HepG2 (cell line): Measurements from ENCODE around the gene JADE2. TPM values are rescaled to one million over a fixed set of nuclear protein-coding genes. Genes with fewer than 3 reads are reported as not detected.

Source experiments
- ERF ChIP-seq: IDR thresholded peaks from 2 replicates; pipeline ENCODE4 v1.6.1; 2018; ENCODE audit warnings: missing biosample characterization, missing genetic modification reagents
- KAT8 ChIP-seq: IDR thresholded peaks from 2 replicates; pipeline ENCODE4 v1.6.1; 2016; ENCODE audit warnings: missing genetic modification reagents, missing compliant biosample characterization
- MYC ChIP-seq: sonication (generic); formaldehyde crosslinking; IDR thresholded peaks from 2 replicates; pipeline ENCODE4 v1.9.0; 2021; ENCODE audit warnings: missing genetic modification reagents, borderline replicate concordance
- NR2F2 ChIP-seq: IDR thresholded peaks from 2 replicates; pipeline ENCODE4 v1.6.1; 2012; ENCODE audit warnings: low read depth, inconsistent platforms, borderline replicate concordance
- RFXANK ChIP-seq: IDR thresholded peaks from 2 replicates; pipeline ENCODE4 v1.6.1; 2016
- SOX5 ChIP-seq: IDR thresholded peaks from 2 replicates; pipeline ENCODE4 v1.6.1; 2016; ENCODE audit warnings: borderline replicate concordance
- SRSF4 ChIP-seq: fragments of 200-400 bp; formaldehyde crosslinking; IDR thresholded peaks from one replicate; pipeline ENCODE4 v1.6.1; 2018; ENCODE audit warnings: mild to moderate bottlenecking, low read depth, low read length, moderate library complexity; ENCODE audit not compliant: poor library complexity, severe bottlenecking
- TAF1 ChIP-seq: sonication (generic); formaldehyde crosslinking; IDR thresholded peaks from 2 replicates; pipeline ENCODE4 v1.4.0; 2020; ENCODE audit warnings: missing genetic modification reagents
- TBL1XR1 ChIP-seq: fragments of 150-350 bp; IDR thresholded peaks from 2 replicates; pipeline ENCODE4 v1.6.1; 2014; ENCODE audit warnings: borderline replicate concordance, low read length; ENCODE audit not compliant: partially characterized antibody
- TBX2 ChIP-seq: sonication (generic); formaldehyde crosslinking; IDR thresholded peaks from 2 replicates; pipeline ENCODE4 v1.5.0; 2020; ENCODE audit warnings: missing genetic modification reagents, mild to moderate bottlenecking, borderline replicate concordance
- XRCC5 ChIP-seq: fragments of 200-400 bp; formaldehyde crosslinking; optimal IDR thresholded peaks from 2 replicates; pipeline ENCODE3; 2017; ENCODE audit warnings: mild to moderate bottlenecking, low read length
- YEATS2 ChIP-seq: sonication (generic); formaldehyde crosslinking; IDR thresholded peaks from 2 replicates; pipeline ENCODE4 v1.4.0; 2020; ENCODE audit warnings: missing genetic modification reagents, borderline replicate concordance
- ZFP36L2 ChIP-seq: sonication (generic); formaldehyde crosslinking; IDR thresholded peaks from 2 replicates; pipeline ENCODE4 v1.4.0; 2020; ENCODE audit warnings: missing genetic modification reagents
- ZNF296 ChIP-seq: sonication (generic); formaldehyde crosslinking; conservative IDR thresholded peaks from 2 replicates; pipeline ENCODE4 v1.5.0; 2020; ENCODE audit warnings: mild to moderate bottlenecking, missing genetic modification reagents
- ZNF3 ChIP-seq: IDR thresholded peaks from 2 replicates; pipeline ENCODE4 v1.7.0; 2017; ENCODE audit warnings: inconsistent platforms
- ZNF337 ChIP-seq: sonication (generic); formaldehyde crosslinking; IDR thresholded peaks from 2 replicates; pipeline ENCODE4 v1.5.1; 2020; ENCODE audit warnings: missing genetic modification reagents, low read depth, mild to moderate bottlenecking, borderline replicate concordance
- ZNF430 ChIP-seq: sonication (generic); formaldehyde crosslinking; IDR thresholded peaks from 2 replicates; pipeline ENCODE4 v1.9.0; 2021; ENCODE audit warnings: mild to moderate bottlenecking, missing genetic modification reagents
- ZNF441 ChIP-seq: sonication (generic); formaldehyde crosslinking; IDR thresholded peaks from 2 replicates; pipeline ENCODE4 v1.7.0; 2021; ENCODE audit warnings: missing genetic modification reagents, borderline replicate concordance
- ZNF569 ChIP-seq: sonication (generic); formaldehyde crosslinking; IDR thresholded peaks from 2 replicates; pipeline ENCODE4 v1.5.0; 2020; ENCODE audit warnings: mild to moderate bottlenecking, missing genetic modification reagents, moderate library complexity, borderline replicate concordance
- ZNF605 ChIP-seq: sonication (generic); formaldehyde crosslinking; IDR thresholded peaks from 2 replicates; pipeline ENCODE4 v1.8.0; 2022; ENCODE audit warnings: mild to moderate bottlenecking, missing genetic modification reagents
- ZSCAN31 ChIP-seq: sonication (generic); formaldehyde crosslinking; IDR thresholded peaks from 2 replicates; pipeline ENCODE4 v1.5.0; 2020; ENCODE audit warnings: low read depth, mild to moderate bottlenecking, missing genetic modification reagents
- polyA plus RNA-seq, 8 experiments: library from polyadenylated mRNA; depleted of rRNA in 3 of 8; stranded (reverse) in 7 of 8; unstranded in 1 of 8; fragments of >200 nt; fragmentation: Illumina TruSeq in 4 of 8; extraction: Trizol in 4 of 8; gene quantifications; 2 replicates each; pipeline versions ENCODE4 v1.2.1 to v1.2.3, GENCODE V29; 2011 to 2016; ENCODE audit warnings: low read depth in 4 of 8, missing spikeins in 1 of 8, mixed read lengths in 1 of 8; ENCODE audit not compliant: insufficient read depth in 1 of 8
- total RNA-seq, 5 experiments: library from RNA; depleted of rRNA; stranded (reverse); fragments of >200 nt; fragmentation: Illumina TruSeq; extraction: Trizol; gene quantifications; 2 replicates each; pipeline ENCODE4 v1.2.3, GENCODE V29; 2016; ENCODE audit warnings: low read depth in 1 of 5
- TF ChIP-seq, protein P1 (sequence below): sonication (generic); formaldehyde crosslinking; conservative IDR thresholded peaks from 2 replicates; pipeline ENCODE4 v1.8.0; 2022; ENCODE audit warnings: low read depth, missing genetic modification reagents
- TF ChIP-seq, protein P2 (sequence below): sonication (generic); formaldehyde crosslinking; IDR thresholded peaks from 2 replicates; pipeline ENCODE4 v1.4.0; 2020; ENCODE audit warnings: missing genetic modification reagents, mild to moderate bottlenecking, borderline replicate concordance
- TF ChIP-seq, protein P3 (sequence below): sonication (generic); formaldehyde crosslinking; IDR thresholded peaks from 2 replicates; pipeline ENCODE4 v1.8.0; 2022; ENCODE audit warnings: mild to moderate bottlenecking, missing genetic modification reagents

Gene JADE2
- total and polyA plus RNA-seq, 2 of the 13 experiments (the other 11 are each of a cell fraction or from before 2014, with no cell fraction given): 7.5 to 15.1 TPM

DNA sequence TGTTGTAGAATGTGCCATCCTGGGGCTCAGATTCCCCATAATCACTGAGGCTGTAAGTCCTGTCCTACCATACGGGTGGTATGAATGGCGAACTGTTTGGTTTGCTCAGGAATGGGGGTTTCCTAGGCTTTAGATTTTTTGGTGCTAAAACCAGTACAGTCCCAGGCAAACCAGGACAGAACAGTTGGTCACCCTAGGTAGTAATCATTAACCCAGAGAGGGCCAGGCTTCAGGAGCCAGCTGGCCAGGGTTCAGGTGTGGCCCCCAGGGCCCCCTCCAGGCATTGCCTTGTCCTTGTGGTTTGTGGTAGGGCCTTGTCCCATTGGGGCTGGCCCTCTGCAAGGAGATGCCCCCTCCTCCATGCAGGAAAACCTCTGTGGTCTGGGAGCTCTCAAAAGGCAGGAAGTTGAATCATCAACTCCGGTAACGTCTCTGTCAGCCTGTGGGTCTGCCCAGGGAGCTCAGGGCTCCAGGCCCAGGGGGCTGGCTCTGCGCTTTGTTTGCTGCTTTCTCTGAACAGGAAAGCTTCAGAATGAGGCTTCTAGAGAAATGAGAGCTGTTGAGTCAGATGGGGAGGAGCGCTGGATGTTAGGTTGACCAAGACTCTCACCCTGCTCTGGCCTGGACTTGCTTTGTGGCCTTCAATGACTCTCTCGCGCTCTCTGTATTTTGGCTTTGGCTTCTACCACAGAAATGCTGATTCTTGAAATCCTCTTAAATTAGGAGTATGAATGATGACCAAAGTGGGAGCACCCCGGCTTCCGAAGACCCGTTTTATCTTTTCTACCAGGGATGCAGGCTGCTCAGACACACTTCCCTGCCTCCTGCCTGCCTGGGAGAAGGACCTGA lies 22.2 kb upstream of the JADE2 start (continued):
- TF ChIP-seq ZNF441 (CRISPR knock-in tag) (peak; percentile 32; the same call in 1 of the 2 replicates), TBX2 (peak; percentile 89), NR2F2 (peak; percentile 41; the same call in 1 of the 2 replicates), ZNF296 (CRISPR knock-in tag) (no peak), RFXANK (CRISPR knock-in tag) (no peak; the same call in 1 of the 2 replicates), ZNF3 (CRISPR knock-in tag) (no peak), ZNF605 (peak; percentile 88), YEATS2 (CRISPR knock-in tag) (peak; percentile 78; the same call in 1 of the 2 replicates), KAT8 (CRISPR knock-in tag) (peak; percentile 83; the same call in 1 of the 2 replicates), ZNF569 (CRISPR knock-in tag) (no peak), ERF (CRISPR knock-in tag) (peak; percentile 61; the same call in 1 of the 2 replicates), ZFP36L2 (CRISPR knock-in tag) (no peak), XRCC5 (peak; percentile 67), ZNF430 (CRISPR knock-in tag) (peak; percentile 89; the same call in 1 of the 2 replicates), ZSCAN31 (CRISPR knock-in tag) (peak; percentile 81; the same call in 1 of the 2 replicates), SOX5 (CRISPR knock-in tag) (peak; percentile 78; the same call in 1 of the 2 replicates), MYC (CRISPR knock-in tag) (peak; percentile 29; the same call in 1 of the 2 replicates), TBL1XR1 (peak; percentile 18), TAF1 (CRISPR knock-in tag) (peak; percentile 87), SRSF4 (no peak), ZNF337 (CRISPR knock-in tag) (peak; percentile 88; the same call in 1 of the 2 replicates)
- TF ChIP-seq, protein P1, sequence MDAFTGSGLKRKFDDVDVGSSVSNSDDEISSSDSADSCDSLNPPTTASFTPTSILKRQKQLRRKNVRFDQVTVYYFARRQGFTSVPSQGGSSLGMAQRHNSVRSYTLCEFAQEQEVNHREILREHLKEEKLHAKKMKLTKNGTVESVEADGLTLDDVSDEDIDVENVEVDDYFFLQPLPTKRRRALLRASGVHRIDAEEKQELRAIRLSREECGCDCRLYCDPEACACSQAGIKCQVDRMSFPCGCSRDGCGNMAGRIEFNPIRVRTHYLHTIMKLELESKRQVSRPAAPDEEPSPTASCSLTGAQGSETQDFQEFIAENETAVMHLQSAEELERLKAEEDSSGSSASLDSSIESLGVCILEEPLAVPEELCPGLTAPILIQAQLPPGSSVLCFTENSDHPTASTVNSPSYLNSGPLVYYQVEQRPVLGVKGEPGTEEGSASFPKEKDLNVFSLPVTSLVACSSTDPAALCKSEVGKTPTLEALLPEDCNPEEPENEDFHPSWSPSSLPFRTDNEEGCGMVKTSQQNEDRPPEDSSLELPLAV (CRISPR knock-in tag): no peak
- TF ChIP-seq, protein P2, sequence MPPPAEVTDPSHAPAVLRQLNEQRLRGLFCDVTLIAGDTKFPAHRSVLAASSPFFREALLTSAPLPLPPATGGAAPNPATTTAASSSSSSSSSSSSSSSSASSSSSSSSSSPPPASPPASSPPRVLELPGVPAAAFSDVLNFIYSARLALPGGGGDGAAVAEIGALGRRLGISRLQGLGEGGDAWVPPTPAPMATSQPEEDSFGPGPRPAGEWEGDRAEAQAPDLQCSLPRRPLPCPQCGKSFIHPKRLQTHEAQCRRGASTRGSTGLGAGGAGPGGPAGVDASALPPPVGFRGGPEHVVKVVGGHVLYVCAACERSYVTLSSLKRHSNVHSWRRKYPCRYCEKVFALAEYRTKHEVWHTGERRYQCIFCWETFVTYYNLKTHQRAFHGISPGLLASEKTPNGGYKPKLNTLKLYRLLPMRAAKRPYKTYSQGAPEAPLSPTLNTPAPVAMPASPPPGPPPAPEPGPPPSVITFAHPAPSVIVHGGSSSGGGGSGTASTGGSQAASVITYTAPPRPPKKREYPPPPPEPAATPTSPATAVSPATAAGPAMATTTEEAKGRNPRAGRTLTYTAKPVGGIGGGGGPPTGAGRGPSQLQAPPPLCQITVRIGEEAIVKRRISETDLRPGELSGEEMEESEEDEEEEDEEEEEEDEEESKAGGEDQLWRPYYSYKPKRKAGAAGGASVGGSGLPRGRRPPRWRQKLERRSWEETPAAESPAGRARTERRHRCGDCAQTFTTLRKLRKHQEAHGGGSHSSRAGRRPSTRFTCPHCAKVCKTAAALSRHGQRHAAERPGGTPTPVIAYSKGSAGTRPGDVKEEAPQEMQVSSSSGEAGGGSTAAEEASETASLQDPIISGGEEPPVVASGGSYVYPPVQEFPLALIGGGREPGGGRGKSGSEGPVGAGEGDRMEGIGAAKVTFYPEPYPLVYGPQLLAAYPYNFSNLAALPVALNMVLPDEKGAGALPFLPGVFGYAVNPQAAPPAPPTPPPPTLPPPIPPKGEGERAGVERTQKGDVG (CRISPR knock-in tag): 0 out of 2 replicates have a peak, but pooled peaks have one; percentile 9
- TF ChIP-seq, protein P3, sequence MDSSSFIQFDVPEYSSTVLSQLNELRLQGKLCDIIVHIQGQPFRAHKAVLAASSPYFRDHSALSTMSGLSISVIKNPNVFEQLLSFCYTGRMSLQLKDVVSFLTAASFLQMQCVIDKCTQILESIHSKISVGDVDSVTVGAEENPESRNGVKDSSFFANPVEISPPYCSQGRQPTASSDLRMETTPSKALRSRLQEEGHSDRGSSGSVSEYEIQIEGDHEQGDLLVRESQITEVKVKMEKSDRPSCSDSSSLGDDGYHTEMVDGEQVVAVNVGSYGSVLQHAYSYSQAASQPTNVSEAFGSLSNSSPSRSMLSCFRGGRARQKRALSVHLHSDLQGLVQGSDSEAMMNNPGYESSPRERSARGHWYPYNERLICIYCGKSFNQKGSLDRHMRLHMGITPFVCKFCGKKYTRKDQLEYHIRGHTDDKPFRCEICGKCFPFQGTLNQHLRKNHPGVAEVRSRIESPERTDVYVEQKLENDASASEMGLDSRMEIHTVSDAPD: peak; percentile 95
